ENCODE measurements around the gene MRPL20. TPM values are rescaled to one million over a fixed set of nuclear protein-coding genes. Genes with fewer than 3 reads are reported as not detected.
"Not testable (repeated sequence)": the region's sequence is repeated elsewhere in the genome, so short reads cannot be mapped to it uniquely, and the experiment has no call there.

Gene MRPL20
- total RNA-seq, 2 experiments from 2014 or later, result 181 to 182 TPM

GRCh38 chr1:1394116-1394515 lies 13.0 kb downstream of the MRPL20 start:
- peaks cover 17% of the 10 kb centered on the region for H3K4me1 Mint-ChIP-seq
- H3K27me3 Mint-ChIP-seq, result no peaks in the 10 kb centered on the region
- H3K36me3 Mint-ChIP-seq, result peaks cover 55% of the 10 kb centered on the region
- H3K9me3 Mint-ChIP-seq, result no peaks in the 10 kb centered on the region
- H3K27ac Mint-ChIP-seq, result no peak overlapping the region
- no peak for DNase-seq
- no peak overlapping the region for H3K4me3 Mint-ChIP-seq

GRCh38 chr1:1393428-1393827 lies 13.7 kb downstream of the MRPL20 start:
- Mint-ChIP-seq H3K36me3 (peaks cover 56% of the 10 kb centered on the region), H3K9me3 (no peaks in the 10 kb centered on the region), H3K4me3 (no peak overlapping the region), H3K27me3 (no peaks in the 10 kb centered on the region), H3K27ac (no peak overlapping the region), H3K4me1 (peaks cover 17% of the 10 kb centered on the region)
- no peak for DNase-seq

- DNase-seq, result no peak
- H3K36me3 Mint-ChIP-seq, result peaks cover 55% of the 10 kb centered on the region
- H3K4me3 Mint-ChIP-seq, result no peak overlapping the region
- no peaks in the 10 kb centered on the region for H3K27me3 Mint-ChIP-seq
- H3K9me3 Mint-ChIP-seq, result no peaks in the 10 kb centered on the region
- H3K4me1 Mint-ChIP-seq, result peaks cover 15% of the 10 kb centered on the region
- no peak overlapping the region for H3K27ac Mint-ChIP-seq
Observed at GRCh38 chr1:1393014-1393413, 14.1 kb downstream of the MRPL20 start.

- Mint-ChIP-seq H3K36me3 (peaks cover 52% of the 10 kb centered on the region), H3K27me3 (no peaks in the 10 kb centered on the region), H3K4me3 (no peak overlapping the region), H3K9me3 (no peaks in the 10 kb centered on the region), H3K27ac (no peak overlapping the region), H3K4me1 (peaks cover 7% of the 10 kb centered on the region)
- no peak for DNase-seq
Observed at GRCh38 chr1:1391225-1391624, 15.9 kb downstream of the MRPL20 start.

- Mint-ChIP-seq H3K4me3 (no peak overlapping the region), H3K4me1 (peaks cover 7% of the 10 kb centered on the region), H3K27ac (no peak overlapping the region), H3K36me3 (peaks cover 53% of the 10 kb centered on the region), H3K27me3 (no peaks in the 10 kb centered on the region), H3K9me3 (no peaks in the 10 kb centered on the region)
- DNase-seq, result no peak
Observed at GRCh38 chr1:1390675-1391074, 16.4 kb downstream of the MRPL20 start.

GRCh38 chr1:1388078-1388472 lies 19.0 kb downstream of the MRPL20 start:
- Mint-ChIP-seq H3K4me3 (no peak overlapping the region), H3K27me3 (no peaks in the 10 kb centered on the region), H3K27ac (no peak overlapping the region), H3K9me3 (no peaks in the 10 kb centered on the region), H3K36me3 (peaks cover 41% of the 10 kb centered on the region), H3K4me1 (peaks cover 2% of the 10 kb centered on the region)
- no peak for DNase-seq

GRCh38 chr1:1387098-1388077 lies 19.7 kb downstream of the MRPL20 start:
- no peaks in the 10 kb centered on the region for H3K27me3 Mint-ChIP-seq
- no peak for DNase-seq
- H3K36me3 Mint-ChIP-seq, result peaks cover 35% of the 10 kb centered on the region
- no peaks in the 10 kb centered on the region for H3K4me1 Mint-ChIP-seq
- H3K4me3 Mint-ChIP-seq, result no peak overlapping the region
- H3K9me3 Mint-ChIP-seq, result no peaks in the 10 kb centered on the region
- no peak overlapping the region for H3K27ac Mint-ChIP-seq

GRCh38 chr1:1385931-1386330 lies 21.2 kb downstream of the MRPL20 start:
- Mint-ChIP-seq H3K4me1 (no peaks in the 10 kb centered on the region), H3K36me3 (peaks cover 26% of the 10 kb centered on the region), H3K9me3 (no peaks in the 10 kb centered on the region)

GRCh38 chr1:1385339-1385738 lies 21.8 kb downstream of the MRPL20 start:
- not testable (repeated sequence) for H3K4me3 Mint-ChIP-seq, H3K4me1 Mint-ChIP-seq, DNase-seq, H3K27me3 Mint-ChIP-seq, H3K27ac Mint-ChIP-seq, H3K9me3 Mint-ChIP-seq
- peaks cover 23% of the 10 kb centered on the region for H3K36me3 Mint-ChIP-seq

More at GRCh38 chr1:1385931-1386330, 21.2 kb downstream of the MRPL20 start:
- Mint-ChIP-seq H3K4me3 (no peak overlapping the region), H3K27ac (no peak overlapping the region), H3K27me3 (no peaks in the 10 kb centered on the region)
- DNase-seq, result no peak

- H3K36me3 Mint-ChIP-seq, result peaks cover 6% of the 10 kb centered on the region
- H3K9me3 Mint-ChIP-seq, result no peaks in the 10 kb centered on the region
- no peak overlapping the region for H3K27ac Mint-ChIP-seq
- H3K4me1 Mint-ChIP-seq, result peaks cover 4% of the 10 kb centered on the region
- no peak for DNase-seq
- H3K27me3 Mint-ChIP-seq, result no peaks in the 10 kb centered on the region
- H3K4me3 Mint-ChIP-seq, result no peak overlapping the region
Observed at GRCh38 chr1:1381294-1381693, 25.8 kb downstream of the MRPL20 start.

GRCh38 chr1:1380860-1381259 lies 26.2 kb downstream of the MRPL20 start:
- no peak for DNase-seq
- Mint-ChIP-seq H3K4me1 (peaks cover 5% of the 10 kb centered on the region), H3K27ac (no peak overlapping the region), H3K36me3 (peaks cover 4% of the 10 kb centered on the region), H3K27me3 (no peaks in the 10 kb centered on the region), H3K9me3 (no peaks in the 10 kb centered on the region), H3K4me3 (no peak overlapping the region)

- DNase-seq, result no peak
- H3K27me3 Mint-ChIP-seq, result no peaks in the 10 kb centered on the region
- H3K36me3 Mint-ChIP-seq, result peaks cover 5% of the 10 kb centered on the region
- H3K9me3 Mint-ChIP-seq, result no peaks in the 10 kb centered on the region
- H3K27ac Mint-ChIP-seq, result no peak overlapping the region
- H3K4me1 Mint-ChIP-seq, result peaks cover 14% of the 10 kb centered on the region
- no peak overlapping the region for H3K4me3 Mint-ChIP-seq
Observed at GRCh38 chr1:1377540-1378205, 29.4 kb downstream of the MRPL20 start.

GRCh38 chr1:1376551-1377226 lies 30.4 kb downstream of the MRPL20 start:
- peaks cover 6% of the 10 kb centered on the region for H3K36me3 Mint-ChIP-seq
- H3K27ac Mint-ChIP-seq, result peak overlapping the region; percentile 62
- H3K4me3 Mint-ChIP-seq, result peak overlapping the region; percentile 89

GRCh38 chr1:1374929-1375662 lies 32.0 kb downstream of the MRPL20 start, which contains the start of gene AURKAIP1:
AURKAIP1 (minus strand) TSS chr1:1375207; CDS start chr1:1374756, 451 bp downstream.
- Mint-ChIP-seq H3K27me3 (no peaks in the 10 kb centered on the region), H3K27ac (peak within 1 kb of the TSS; percentile 95), H3K4me1 (peaks cover 21% of the 10 kb centered on the region), H3K9me3 (no peaks in the 10 kb centered on the region), H3K36me3 (peaks cover 6% of the 10 kb centered on the region), H3K4me3 (peak within 1 kb of the TSS; percentile 89)
- DNase-seq, result peak; percentile 97

More at GRCh38 chr1:1376551-1377226, 30.4 kb downstream of the MRPL20 start:
- no peaks in the 10 kb centered on the region for H3K27me3 Mint-ChIP-seq
- no peaks in the 10 kb centered on the region for H3K9me3 Mint-ChIP-seq
- DNase-seq, result no peak
- peaks cover 17% of the 10 kb centered on the region for H3K4me1 Mint-ChIP-seq
